NCI-H524 treated with DMSO at 0.1 percent for 48 hours (cell line): ENCODE results near the gene RCAN3.

Experiments
- DNase-seq: peaks from one replicate; lab custom pipeline; 2025; lab: John Stamatoyannopoulos, UW

Gene RCAN3

DNA sequence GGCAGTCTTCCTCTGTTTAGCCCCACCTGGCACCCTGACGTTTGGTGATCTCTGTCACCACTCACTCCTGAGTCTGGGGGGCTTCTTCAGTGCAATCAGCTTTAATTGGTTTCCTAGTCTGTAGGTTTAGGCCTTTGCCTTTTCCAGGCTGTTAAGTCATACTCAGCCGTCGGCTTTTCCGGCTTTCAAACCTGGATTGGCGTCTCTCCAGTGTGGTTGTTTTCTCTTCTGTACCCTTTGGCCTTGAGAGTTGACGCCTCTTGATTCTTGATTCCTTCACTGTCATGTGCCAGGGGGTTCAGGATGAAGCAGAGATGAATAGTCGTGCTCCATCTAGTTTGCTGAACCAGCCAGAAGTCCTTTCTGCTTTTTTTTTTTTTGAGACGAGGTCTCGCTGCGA is 78.1 kb downstream of the RCAN3 start:
- DNase-seq, result no peak

DNA sequence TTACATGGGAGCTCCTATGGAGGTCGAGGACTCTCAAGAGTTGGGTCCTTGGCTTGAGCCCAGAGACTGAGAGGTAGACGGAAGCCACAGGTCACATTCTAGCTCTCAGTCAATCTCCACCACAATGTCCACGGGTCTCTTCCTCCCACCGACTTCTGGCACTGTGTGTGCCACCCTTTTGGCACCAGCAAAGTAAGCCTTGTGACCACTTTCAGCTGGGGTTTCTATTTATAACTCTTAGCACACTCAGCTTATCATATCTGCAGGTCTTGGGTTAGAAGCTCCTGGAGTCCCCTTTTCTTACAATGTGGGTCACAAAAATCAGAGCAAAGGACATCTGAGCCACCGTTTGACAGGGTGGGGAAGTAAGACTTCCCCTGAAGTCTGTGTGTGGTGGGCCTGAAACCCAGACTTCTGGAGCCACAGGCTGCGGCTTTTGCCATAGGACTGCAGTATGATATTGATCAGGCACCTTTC is 81.6 kb downstream of the RCAN3 start:
- DNase-seq, result no peak

DNA sequence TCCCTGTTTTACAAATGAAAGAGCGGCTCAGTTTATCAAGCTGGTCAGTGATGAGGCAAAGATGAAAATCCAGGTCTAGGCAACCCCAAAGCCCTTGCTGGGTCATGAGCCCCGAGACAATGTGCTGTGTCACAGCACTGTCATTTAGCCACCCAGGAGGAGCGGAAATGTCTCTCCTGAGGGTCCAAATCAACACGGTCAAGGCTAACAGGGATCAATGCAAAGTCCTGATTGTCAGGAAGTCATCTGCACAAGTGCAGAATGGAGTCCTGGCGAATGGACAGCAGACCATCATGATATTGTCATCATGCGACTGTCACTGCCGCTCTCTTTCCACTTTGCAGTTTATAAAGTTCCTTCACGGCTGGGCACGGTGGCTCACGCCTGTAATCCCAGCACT is 83.5 kb downstream of the RCAN3 start:
- no peak for DNase-seq

DNA sequence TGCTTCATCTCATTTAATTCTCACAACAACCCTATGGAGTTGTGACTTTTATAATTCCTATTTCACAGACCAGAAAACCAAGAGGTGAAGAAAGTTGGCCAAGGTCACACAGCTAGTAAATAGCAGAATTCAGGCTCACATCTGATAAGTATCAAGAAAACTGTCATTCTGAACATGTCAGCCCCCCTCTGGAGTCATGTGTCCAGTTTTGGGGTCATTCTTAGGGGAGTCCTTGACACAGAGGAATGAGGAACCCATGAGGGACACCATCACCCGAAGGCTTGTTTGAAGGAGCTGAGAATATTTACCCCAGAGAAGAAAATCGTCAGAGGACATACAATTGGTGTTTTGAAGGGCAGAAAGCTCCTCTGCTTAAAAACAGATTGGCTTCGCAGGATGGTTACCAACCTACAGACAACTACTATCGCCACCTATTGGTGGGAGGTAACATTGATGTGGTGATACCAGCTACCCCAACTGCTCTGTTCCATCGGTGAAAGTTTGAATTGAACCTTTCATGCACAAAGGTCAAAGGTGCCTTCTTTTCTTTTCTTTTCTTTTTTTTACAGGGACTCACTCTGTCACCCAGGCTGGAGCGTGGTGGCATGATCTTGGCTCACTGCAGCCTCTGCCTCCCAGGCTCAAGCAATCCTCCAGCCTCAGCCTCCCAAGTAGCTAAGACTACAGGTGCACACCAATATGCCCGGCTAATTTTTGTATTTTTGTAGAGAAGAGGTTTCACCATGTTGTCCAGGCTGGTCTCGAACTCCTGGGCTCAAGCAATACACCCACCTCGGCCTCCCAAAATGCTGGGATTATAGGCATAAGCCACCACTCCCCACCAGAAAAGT is 84.6 kb downstream of the RCAN3 start:
- DNase-seq, result no peak

DNA sequence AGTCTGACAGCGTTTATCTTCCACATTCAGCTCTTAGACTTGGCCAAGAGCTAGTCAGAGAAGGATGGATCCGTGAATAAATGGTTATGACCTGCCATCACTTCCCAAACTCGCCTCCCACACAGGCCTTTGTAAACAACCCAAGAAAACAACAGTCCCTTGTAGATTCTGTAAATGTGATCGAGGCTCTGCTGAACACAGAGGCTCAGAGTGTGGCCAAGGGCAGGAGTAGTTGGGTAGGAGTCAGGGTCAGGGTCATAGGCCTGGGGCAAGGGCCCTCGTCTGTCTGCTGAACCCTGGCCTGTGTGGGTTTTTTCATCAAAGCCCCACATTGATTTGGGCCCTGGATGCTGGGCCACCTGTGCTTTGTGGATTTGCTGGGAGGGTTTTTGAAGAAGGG is 85.9 kb downstream of the RCAN3 start:
- DNase-seq, result no peak

DNA sequence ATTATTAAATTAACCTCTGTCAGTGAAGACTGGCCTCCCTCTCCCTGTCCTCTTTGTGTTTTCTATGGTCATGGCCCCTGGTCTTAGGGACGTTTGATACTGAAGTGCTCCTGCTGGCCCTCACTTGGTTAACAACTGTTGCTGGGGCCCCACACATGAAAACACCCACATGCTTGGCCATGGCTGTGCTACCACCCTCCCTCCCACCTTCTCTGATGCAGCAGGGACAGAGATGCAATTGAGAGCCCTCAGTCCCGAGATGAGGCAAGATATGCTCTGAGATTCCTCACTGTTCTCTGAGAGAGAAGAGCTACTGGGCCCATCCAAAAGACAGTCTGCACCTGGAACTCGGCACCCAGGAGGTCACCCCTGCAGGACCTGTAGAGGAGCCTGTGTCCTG is 86.6 kb downstream of the RCAN3 start:
- no peak for DNase-seq
